SK-N-SH (cell line): ENCODE measurements around the gene PPP1R13L. TPM values are rescaled to one million over a fixed set of nuclear protein-coding genes. Genes with fewer than 3 reads are reported as not detected.

ENCODE experiments used
- CTCF ChIA-PET: fragments of 300-600, 350-600 bp; formaldehyde crosslinking; extraction: SDS; loops from one replicate; lab custom pipeline; 2021; lab: Yijun Ruan, JAX
- POLR2A ChIA-PET: fragments of 350-600 bp; sonication (Branson Sonifier 250); formaldehyde crosslinking; extraction: SDS; loops from one replicate; lab custom pipeline; 2020; ENCODE audit warnings: antibody characterized with exemption, inconsistent platforms; lab: Yijun Ruan, JAX
- DNase-seq: peaks from one replicate; pipeline ENCODE4 v3.0.0; 2012
- H2AFZ ChIP-seq: fragments of 200-600 bp; sonication (generic); 2 replicates; pipeline ENCODE4 v1.8.1; 2016; ENCODE audit warnings: antibody characterized with exemption, mild to moderate bottlenecking, low read depth
- H3F3A ChIP-seq: fragments of 200-600 bp; sonication (generic); replicated peaks from 2 replicates; pipeline ENCODE3; 2016; ENCODE audit warnings: antibody characterized with exemption, mild to moderate bottlenecking; ENCODE audit not compliant: insufficient read depth
- H3K27ac ChIP-seq, 2 experiments: fragments of 200-500 bp in 1 of 2; fragments of 200-600 bp in 1 of 2; sonication (Bioruptor generic) in 1 of 2; sonication (generic), shearing (Covaris generic) in 1 of 2; 2 replicates each; pipeline versions ENCODE4 v1.5.1 to v1.6.1; 2014 to 2016; ENCODE audit warnings: low read depth in 2 of 2, inconsistent platforms in 1 of 2, low read length in 1 of 2, mild to moderate bottlenecking in 1 of 2, mixed read lengths in 1 of 2
- H3K27me3 ChIP-seq: fragments of 200-600 bp; sonication (generic), shearing (Covaris generic); 2 replicates; pipeline ENCODE4 v1.6.1; 2016; ENCODE audit warnings: mixed run types; ENCODE audit not compliant: insufficient read depth
- H3K36me3 ChIP-seq, 2 experiments: fragments of 200-500 bp in 1 of 2; fragments of 200-600 bp in 1 of 2; sonication (Bioruptor generic) in 1 of 2; sonication (generic) in 1 of 2; replicated peaks in 1 of 2; 2 replicates each; pipeline versions ENCODE3 to v1.5.1; 2014 to 2016; ENCODE audit warnings: low read length in 1 of 2, mild to moderate bottlenecking in 1 of 2; ENCODE audit not compliant: insufficient read depth in 2 of 2, control insufficient read depth in 1 of 2
- H3K4me1 ChIP-seq, 2 experiments: fragments of 200-500 bp in 1 of 2; fragments of 200-600 bp in 1 of 2; sonication (Bioruptor generic) in 1 of 2; sonication (generic), shearing (Covaris generic) in 1 of 2; 2 replicates each; pipeline versions ENCODE4 v1.5.1 to v1.6.1; 2014 to 2016; ENCODE audit warnings: low read depth in 1 of 2, low read length in 1 of 2, mixed run types in 1 of 2; ENCODE audit not compliant: insufficient read depth in 2 of 2, control insufficient read depth in 1 of 2
- H3K4me2 ChIP-seq: fragments of 200-600 bp; sonication (generic), shearing (Covaris generic); 2 replicates; pipeline ENCODE4 v1.6.1; 2017; ENCODE audit warnings: mixed run types
- H3K4me3 ChIP-seq, 2 experiments: fragments of 200-500 bp in 1 of 2; fragments of 200-600 bp in 1 of 2; sonication (Bioruptor generic) in 1 of 2; sonication (generic), shearing (Covaris generic) in 1 of 2; 2 replicates each; pipeline versions ENCODE4 v1.5.1 to v1.8.1; 2014 to 2016; ENCODE audit warnings: low read depth in 2 of 2, inconsistent platforms in 1 of 2, low read length in 1 of 2, mild to moderate bottlenecking in 1 of 2, mixed read lengths in 1 of 2, moderate library complexity in 1 of 2
- H3K79me2 ChIP-seq: fragments of 200-600 bp; sonication (generic); 2 replicates; pipeline ENCODE4 v1.8.1; 2017; ENCODE audit warnings: mild to moderate bottlenecking; ENCODE audit not compliant: insufficient read depth
- H3K9ac ChIP-seq: fragments of 200-600 bp; sonication (generic); 2 replicates; pipeline ENCODE4 v1.6.1; 2017; ENCODE audit warnings: mixed run types
- H3K9me2 ChIP-seq: fragments of 200-600 bp; sonication (generic); 2 replicates; pipeline ENCODE4 v1.6.1; 2017; ENCODE audit warnings: mixed run types
- H3K9me3 ChIP-seq: fragments of 200-600 bp; sonication (generic); 2 replicates; pipeline ENCODE4 v1.6.1; 2017; ENCODE audit warnings: mixed run types, mild to moderate bottlenecking, moderate library complexity
- H4K20me1 ChIP-seq: fragments of 200-600 bp; sonication (generic); 2 replicates; pipeline ENCODE4 v1.6.1; 2017; ENCODE audit warnings: mild to moderate bottlenecking, mixed run types; ENCODE audit not compliant: insufficient read depth
- ELF1 ChIP-seq: IDR thresholded peaks from 2 replicates; pipeline ENCODE4 v1.4.0; 2012
- EZH2phosphoT487 ChIP-seq: fragments of 200-600 bp; sonication (generic); IDR thresholded peaks from 2 replicates; pipeline ENCODE4 v1.6.1; 2017; ENCODE audit warnings: low read depth, mixed run types, mild to moderate bottlenecking, antibody characterized with exemption, moderate library complexity, borderline replicate concordance
- FOSL2 ChIP-seq: IDR thresholded peaks from 2 replicates; pipeline ENCODE4 v1.4.0; 2012; ENCODE audit warnings: low read depth, mild to moderate bottlenecking, moderate library complexity, borderline replicate concordance
- FOXJ3 ChIP-seq: sonication (generic); formaldehyde crosslinking; IDR thresholded peaks from 2 replicates; pipeline ENCODE4 v1.5.1; 2020; ENCODE audit warnings: mild to moderate bottlenecking, missing genetic modification reagents
- GATA2 ChIP-seq: sonication (generic); formaldehyde crosslinking; IDR thresholded peaks from 2 replicates; pipeline ENCODE4 v1.5.0; 2020; ENCODE audit warnings: mild to moderate bottlenecking, missing genetic modification reagents
- IRF3 ChIP-seq: fragments of 150-350 bp; IDR thresholded peaks from 2 replicates; pipeline ENCODE4 v1.6.1; 2016; ENCODE audit warnings: mild to moderate bottlenecking, low read depth, low read length
- JUND ChIP-seq: IDR thresholded peaks from 2 replicates; pipeline ENCODE4 v1.4.0; 2012
- MXI1 ChIP-seq: IDR thresholded peaks from 2 replicates; pipeline ENCODE4 v1.6.1; 2012; ENCODE audit warnings: mild to moderate bottlenecking, low read depth, low read length, improper control_type of control experiment
- NFIC ChIP-seq: IDR thresholded peaks from 2 replicates; pipeline ENCODE4 v1.4.0; 2012; ENCODE audit warnings: borderline replicate concordance
- NRF1 ChIP-seq: IDR thresholded peaks from 2 replicates; pipeline ENCODE4 v1.6.1; 2012; ENCODE audit warnings: low read depth, mild to moderate bottlenecking, low read length
- POLR2AphosphoS5 ChIP-seq: IDR thresholded peaks from 2 replicates; pipeline ENCODE4 v1.6.1; 2012; ENCODE audit warnings: low read depth, low read length
- RCOR1 ChIP-seq: fragments of 150-350 bp; IDR thresholded peaks from 2 replicates; pipeline ENCODE4 v1.6.1; 2017; ENCODE audit warnings: antibody characterized with exemption, low read length
- RXRA ChIP-seq: IDR thresholded peaks from 2 replicates; pipeline ENCODE4 v1.4.0; 2012; ENCODE audit warnings: low read depth, mild to moderate bottlenecking, borderline replicate concordance
- SIN3A ChIP-seq: IDR thresholded peaks from 2 replicates; pipeline ENCODE4 v1.6.1; 2012; ENCODE audit warnings: low read depth, mild to moderate bottlenecking, low read length, moderate library complexity, borderline replicate concordance
- SMC3 ChIP-seq: IDR thresholded peaks from 2 replicates; pipeline ENCODE4 v1.6.1; 2012; ENCODE audit warnings: low read depth, low read length, improper control_type of control experiment
- USF2 ChIP-seq: fragments of 150-350 bp; IDR thresholded peaks from 2 replicates; pipeline ENCODE4 v1.6.1; 2017; ENCODE audit warnings: antibody characterized with exemption, low read length, low read depth, borderline replicate concordance
- YY1 ChIP-seq: IDR thresholded peaks from 2 replicates; pipeline ENCODE4 v1.4.0; 2012; ENCODE audit warnings: low read depth, mild to moderate bottlenecking
- WGBS: methylation state at CpG from one replicate; pipeline ENCODE4 v1.1.6; 2017; ENCODE audit warnings: low lambda C conversion rate; 5-methylcytosine and 5-hydroxymethylcytosine counted together
- polyA plus RNA-seq, 3 experiments: library from polyadenylated mRNA; depleted of rRNA; stranded (reverse); fragments of >200 nt; gene quantifications; 2 replicates each; pipeline ENCODE4 v1.2.3, GENCODE V29; 2012
- TF ChIP-seq, protein P1 (sequence below): IDR thresholded peaks from 2 replicates; pipeline ENCODE4 v1.4.0; 2012; ENCODE audit warnings: low read depth, borderline replicate concordance
- TF ChIP-seq, protein P2 (sequence below): IDR thresholded peaks from 2 replicates; pipeline ENCODE4; 2012
- TF ChIP-seq, protein P3 (sequence below): IDR thresholded peaks from 2 replicates; pipeline ENCODE4 v1.6.1; 2012; ENCODE audit warnings: mild to moderate bottlenecking, low read depth, low read length, moderate library complexity

The PPP1R13L gene
- polyA plus RNA-seq, 1 of the 3 experiments (the other 2 are of a cell fraction), result 18.0 TPM

- TF ChIP-seq, protein P1, sequence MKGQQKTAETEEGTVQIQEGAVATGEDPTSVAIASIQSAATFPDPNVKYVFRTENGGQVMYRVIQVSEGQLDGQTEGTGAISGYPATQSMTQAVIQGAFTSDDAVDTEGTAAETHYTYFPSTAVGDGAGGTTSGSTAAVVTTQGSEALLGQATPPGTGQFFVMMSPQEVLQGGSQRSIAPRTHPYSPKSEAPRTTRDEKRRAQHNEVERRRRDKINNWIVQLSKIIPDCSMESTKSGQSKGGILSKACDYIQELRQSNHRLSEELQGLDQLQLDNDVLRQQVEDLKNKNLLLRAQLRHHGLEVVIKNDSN, result no peak
- TF ChIP-seq USF2, result no peak
- no peak for TF ChIP-seq RCOR1
- no peak for TF ChIP-seq SIN3A
- TF ChIP-seq NRF1, result no peak
- no peak for TF ChIP-seq FOXJ3 (CRISPR knock-in tag)
- no peak for TF ChIP-seq YY1
- no peak for TF ChIP-seq MXI1
- TF ChIP-seq, protein P2, sequence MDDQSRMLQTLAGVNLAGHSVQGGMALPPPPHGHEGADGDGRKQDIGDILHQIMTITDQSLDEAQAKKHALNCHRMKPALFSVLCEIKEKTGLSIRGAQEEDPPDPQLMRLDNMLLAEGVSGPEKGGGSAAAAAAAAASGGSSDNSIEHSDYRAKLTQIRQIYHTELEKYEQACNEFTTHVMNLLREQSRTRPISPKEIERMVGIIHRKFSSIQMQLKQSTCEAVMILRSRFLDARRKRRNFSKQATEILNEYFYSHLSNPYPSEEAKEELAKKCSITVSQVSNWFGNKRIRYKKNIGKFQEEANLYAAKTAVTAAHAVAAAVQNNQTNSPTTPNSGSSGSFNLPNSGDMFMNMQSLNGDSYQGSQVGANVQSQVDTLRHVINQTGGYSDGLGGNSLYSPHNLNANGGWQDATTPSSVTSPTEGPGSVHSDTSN, result no peak
- TF ChIP-seq, protein P3, sequence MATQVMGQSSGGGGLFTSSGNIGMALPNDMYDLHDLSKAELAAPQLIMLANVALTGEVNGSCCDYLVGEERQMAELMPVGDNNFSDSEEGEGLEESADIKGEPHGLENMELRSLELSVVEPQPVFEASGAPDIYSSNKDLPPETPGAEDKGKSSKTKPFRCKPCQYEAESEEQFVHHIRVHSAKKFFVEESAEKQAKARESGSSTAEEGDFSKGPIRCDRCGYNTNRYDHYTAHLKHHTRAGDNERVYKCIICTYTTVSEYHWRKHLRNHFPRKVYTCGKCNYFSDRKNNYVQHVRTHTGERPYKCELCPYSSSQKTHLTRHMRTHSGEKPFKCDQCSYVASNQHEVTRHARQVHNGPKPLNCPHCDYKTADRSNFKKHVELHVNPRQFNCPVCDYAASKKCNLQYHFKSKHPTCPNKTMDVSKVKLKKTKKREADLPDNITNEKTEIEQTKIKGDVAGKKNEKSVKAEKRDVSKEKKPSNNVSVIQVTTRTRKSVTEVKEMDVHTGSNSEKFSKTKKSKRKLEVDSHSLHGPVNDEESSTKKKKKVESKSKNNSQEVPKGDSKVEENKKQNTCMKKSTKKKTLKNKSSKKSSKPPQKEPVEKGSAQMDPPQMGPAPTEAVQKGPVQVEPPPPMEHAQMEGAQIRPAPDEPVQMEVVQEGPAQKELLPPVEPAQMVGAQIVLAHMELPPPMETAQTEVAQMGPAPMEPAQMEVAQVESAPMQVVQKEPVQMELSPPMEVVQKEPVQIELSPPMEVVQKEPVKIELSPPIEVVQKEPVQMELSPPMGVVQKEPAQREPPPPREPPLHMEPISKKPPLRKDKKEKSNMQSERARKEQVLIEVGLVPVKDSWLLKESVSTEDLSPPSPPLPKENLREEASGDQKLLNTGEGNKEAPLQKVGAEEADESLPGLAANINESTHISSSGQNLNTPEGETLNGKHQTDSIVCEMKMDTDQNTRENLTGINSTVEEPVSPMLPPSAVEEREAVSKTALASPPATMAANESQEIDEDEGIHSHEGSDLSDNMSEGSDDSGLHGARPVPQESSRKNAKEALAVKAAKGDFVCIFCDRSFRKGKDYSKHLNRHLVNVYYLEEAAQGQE, result no peak
- H3K9me2 ChIP-seq, result no peaks in the 10 kb centered on the region
- H3K79me2 ChIP-seq, result no peaks in the 10 kb centered on the region
- 70% methylated on average over 8 of the region's 27 CpGs for WGBS
- peaks cover 13% of the 10 kb centered on the region for H3F3A ChIP-seq
- CTCF ChIA-PET, result interaction anchor here (2.6 kb wide), 1 partner anchor 8 kb away, joined by 11 read pairs; no protein-coding TSS in a partner anchor
- no peak overlapping the region for H3K4me2 ChIP-seq
- H3K36me3 ChIP-seq, result peaks cover 0 to 9% of the 10 kb centered on the region in 2 experiments
- no peak for DNase-seq
- H3K27me3 ChIP-seq, result no peaks in the 10 kb centered on the region
- no peak overlapping the region for H2AFZ ChIP-seq
- H4K20me1 ChIP-seq, result no peaks in the 10 kb centered on the region
- H3K4me3 ChIP-seq, result no peak overlapping the region
- no peaks in the 10 kb centered on the region for H3K9me3 ChIP-seq
- H3K9ac ChIP-seq, result no peak overlapping the region
- H3K27ac ChIP-seq, result no peak overlapping the region
- no peaks in the 10 kb centered on the region; a peak in 1 of 4 replicates for H3K4me1 ChIP-seq
- POLR2A ChIA-PET, result no interaction called here
Observed at GRCh38 chr19:45346449-45346848, 58.4 kb downstream of the PPP1R13L start.

DNA sequence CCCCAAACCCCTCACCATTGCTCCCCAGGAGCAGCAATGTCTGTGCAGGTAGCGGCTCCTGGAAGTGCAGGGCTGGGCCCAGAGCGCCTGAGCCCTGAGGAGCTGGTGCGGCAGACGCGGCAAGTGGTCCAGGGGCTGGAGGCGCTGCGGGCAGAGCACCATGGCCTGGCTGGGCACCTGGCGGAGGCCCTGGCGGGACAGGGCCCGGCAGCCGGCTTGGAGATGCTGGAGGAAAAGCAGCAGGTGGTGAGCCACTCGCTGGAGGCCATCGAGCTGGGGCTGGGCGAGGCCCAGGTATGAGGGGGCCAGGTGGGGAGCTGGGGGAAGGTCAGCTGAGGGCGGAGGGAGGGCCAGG lies 59.4 kb downstream of the PPP1R13L start:
- Histone ChIP-seq H3K9me3 (no peaks in the 10 kb centered on the region), H2AFZ (no peak overlapping the region), H3F3A (peaks cover 13% of the 10 kb centered on the region), H3K4me3 (no peak overlapping the region), H3K27me3 (no peaks in the 10 kb centered on the region; the same call in 1 of the 2 replicates), H3K79me2 (no peaks in the 10 kb centered on the region), H3K27ac (no peak overlapping the region), H3K9me2 (no peaks in the 10 kb centered on the region), H3K4me1 (no peaks in the 10 kb centered on the region; a peak in 1 of 4 replicates), H3K36me3 (peaks cover 0 to 3% of the 10 kb centered on the region in 2 experiments), H4K20me1 (no peaks in the 10 kb centered on the region), H3K9ac (no peak overlapping the region), H3K4me2 (no peak overlapping the region)
- CTCF ChIA-PET, result interaction anchor here (0.7 to 1.4 kb wide), 2 partner anchors 52 to 286 kb away, joined by 3 to 5 read pairs; no protein-coding TSS in a partner anchor
- WGBS, result 89% methylated on average over 13 of the region's 15 CpGs
- POLR2A ChIA-PET, result no interaction called here
- no peak for DNase-seq
- TF ChIP-seq GATA2 (CRISPR knock-in tag), result no peak
- TF ChIP-seq EZH2phosphoT487, result no peak
- TF ChIP-seq ELF1, result no peak
- no peak for TF ChIP-seq FOSL2
- TF ChIP-seq POLR2AphosphoS5, result no peak
- no peak for TF ChIP-seq USF2
- TF ChIP-seq RXRA, result no peak
- no peak for TF ChIP-seq MXI1
- TF ChIP-seq SMC3, result no peak
- TF ChIP-seq NFIC, result no peak
- no peak for TF ChIP-seq JUND
- no peak for TF ChIP-seq NRF1
- TF ChIP-seq IRF3, result no peak
